HCT116 (cell line): Measurements from ENCODE around the gene OPRL1. TPM values are rescaled to one million over a fixed set of nuclear protein-coding genes. Genes with fewer than 3 reads are reported as not detected.

Source experiments
- ATAC-seq: fragments of 200-7000 bp; cut with Tn5 transposase; 2 replicates; pipeline ENCODE4 v1.9.1; 2020; ENCODE audit warnings: mild to moderate bottlenecking, moderate library complexity
- BruUV-seq: library from RNA; stranded (reverse); fragments of 400-500 nt; replicated peaks from 2 replicates; lab custom pipeline; 2021; lab: Mats Ljungman, UMichigan
- CTCF ChIA-PET: fragments of 300-600 bp; sonication (Branson Sonifier 250); formaldehyde crosslinking; loops from one replicate; lab custom pipeline; 2021; ENCODE audit warnings: antibody characterized with exemption; lab: Charles Lee
- POLR2A ChIA-PET: fragments of 300-600, 350-600 bp; sonication (Branson Sonifier 250); formaldehyde crosslinking; loops from one replicate; lab custom pipeline; 2021; ENCODE audit warnings: antibody characterized with exemption; lab: Charles Lee
- RAD21 ChIA-PET, 2 experiments: fragments of 300-600 bp; sonication (Branson Sonifier 250); formaldehyde crosslinking; loops; one replicate each; lab custom pipeline; 2023; ENCODE audit warnings: low total read pairs in 2 of 2; ENCODE audit not compliant: uncharacterized antibody in 2 of 2, unreplicated experiment in 2 of 2, low non-redundant PET in 1 of 2; lab: Charles Lee
- DNase-seq: peaks from one replicate; pipeline ENCODE4 v3.0.0-alpha.2; 2010; ENCODE audit warnings: low read depth, low spot score
- H2AFZ ChIP-seq: fragments of 200-600 bp; shearing (Covaris generic), sonication (generic); 2 replicates; pipeline ENCODE4 v1.6.1; 2017; ENCODE audit warnings: low read depth, mixed run types, mixed read lengths, antibody characterized with exemption, low read length; ENCODE audit not compliant: poor library complexity, severe bottlenecking
- H3K27ac ChIP-seq: 2 replicates; pipeline ENCODE4 v1.5.1; 2012; ENCODE audit warnings: low read depth, low read length
- H3K27me3 ChIP-seq: fragments of 200-600 bp; sonication (generic); 2 replicates; pipeline ENCODE4 v1.6.1; 2016; ENCODE audit warnings: mixed run types, low read length, mixed read lengths; ENCODE audit not compliant: insufficient read depth
- H3K36me3 ChIP-seq, 2 experiments: fragments of 200-500 bp in 1 of 2; fragments of 200-600 bp in 1 of 2; sonication (Bioruptor generic) in 1 of 2; sonication (generic) in 1 of 2; 2 replicates each; pipeline versions ENCODE4 v1.5.1 to v1.6.1; 2014 to 2016; ENCODE audit warnings: low read length in 2 of 2, inconsistent platforms in 1 of 2, mixed read lengths in 1 of 2, mixed run types in 1 of 2; ENCODE audit not compliant: insufficient read depth in 2 of 2, control insufficient read depth in 1 of 2
- H3K4me1 ChIP-seq, 2 experiments: fragments of 200-600 bp in 1 of 2; sonication (generic) in 1 of 2; 2 replicates each; pipeline versions ENCODE4 v1.5.1 to v1.6.1; 2012 to 2017; ENCODE audit warnings: low read length in 2 of 2, inconsistent platforms in 1 of 2, mild to moderate bottlenecking in 1 of 2, mixed read lengths in 1 of 2, mixed run types in 1 of 2, moderate library complexity in 1 of 2; ENCODE audit not compliant: insufficient read depth in 2 of 2, control insufficient read depth in 1 of 2
- H3K4me2 ChIP-seq: fragments of 200-600 bp; sonication (generic); 2 replicates; pipeline ENCODE4 v1.6.1; 2017; ENCODE audit warnings: mixed run types, low read length, mixed read lengths
- H3K4me3 ChIP-seq, 2 experiments: fragments of 200-600 bp in 1 of 2; sonication (generic) in 1 of 2; replicated peaks in 1 of 2; 2 replicates each; pipeline ENCODE4 v1.5.1; 2011 to 2016; ENCODE audit warnings: low read length in 2 of 2, control low read depth in 1 of 2, low read depth in 1 of 2, mild to moderate bottlenecking in 1 of 2, mixed read lengths in 1 of 2, mixed run types in 1 of 2
- H3K79me2 ChIP-seq: fragments of 200-600 bp; sonication (generic); 2 replicates; pipeline ENCODE4 v1.6.1; 2017; ENCODE audit warnings: mild to moderate bottlenecking, mixed run types, low read length, moderate library complexity, mixed read lengths; ENCODE audit not compliant: insufficient read depth
- H3K9ac ChIP-seq: fragments of 200-600 bp; sonication (generic); 2 replicates; pipeline ENCODE4 v1.6.1; 2016; ENCODE audit warnings: low read length, mixed read lengths
- H3K9me2 ChIP-seq: fragments of 200-600 bp; sonication (generic), shearing (Covaris generic); 2 replicates; pipeline ENCODE4 v1.6.1; 2017; ENCODE audit warnings: mixed run types, mild to moderate bottlenecking, moderate library complexity; ENCODE audit not compliant: insufficient read depth
- H3K9me3 ChIP-seq, 2 experiments: fragments of 200-500 bp in 1 of 2; fragments of 200-600 bp in 1 of 2; sonication (Bioruptor generic) in 1 of 2; sonication (generic) in 1 of 2; 2 replicates each; pipeline ENCODE4 v1.6.1; 2014 to 2017; ENCODE audit warnings: low read length in 2 of 2, mixed read lengths in 2 of 2, inconsistent platforms in 1 of 2, low read depth in 1 of 2, mild to moderate bottlenecking in 1 of 2, mixed run types in 1 of 2, moderate library complexity in 1 of 2; ENCODE audit not compliant: control insufficient read depth in 1 of 2, insufficient read depth in 1 of 2
- H4K20me1 ChIP-seq: fragments of 200-600 bp; sonication (generic), shearing (Covaris generic); 2 replicates; pipeline ENCODE4 v1.6.1; 2017; ENCODE audit warnings: mixed run types, mild to moderate bottlenecking, moderate library complexity; ENCODE audit not compliant: insufficient read depth
- ATF3 ChIP-seq: IDR thresholded peaks from 2 replicates; pipeline ENCODE4 v1.6.1; 2012
- EGR1 ChIP-seq: IDR thresholded peaks from 2 replicates; pipeline ENCODE4 v1.6.1; 2012; ENCODE audit warnings: low read depth
- ELF1 ChIP-seq: IDR thresholded peaks from 2 replicates; pipeline ENCODE4 v1.6.1; 2012; ENCODE audit warnings: low read depth, borderline replicate concordance
- EZH2phosphoT487 ChIP-seq: fragments of 200-600 bp; IDR thresholded peaks from 2 replicates; pipeline ENCODE4 v1.6.1; 2018; ENCODE audit warnings: antibody characterized with exemption, borderline replicate concordance
- JUND ChIP-seq: IDR thresholded peaks from 2 replicates; pipeline ENCODE4 v1.6.1; 2012
- POLR2A ChIP-seq: IDR thresholded peaks from 2 replicates; pipeline ENCODE4 v1.7.0; 2011; ENCODE audit warnings: borderline replicate concordance; ENCODE audit not compliant: insufficient read depth, insufficient read length; ENCODE audit errors: extremely low read depth
- POLR2AphosphoS5 ChIP-seq: IDR thresholded peaks from 2 replicates; pipeline ENCODE4 v1.6.1; 2011; ENCODE audit warnings: mild to moderate bottlenecking, low read depth, low read length, moderate library complexity
- RAD21 ChIP-seq: IDR thresholded peaks from 2 replicates; pipeline ENCODE4 v1.6.1; 2012; ENCODE audit warnings: low read depth, mild to moderate bottlenecking
- SIN3A ChIP-seq: IDR thresholded peaks from 2 replicates; pipeline ENCODE4 v1.6.1; 2012; ENCODE audit warnings: low read depth
- SP1 ChIP-seq: IDR thresholded peaks from 2 replicates; pipeline ENCODE4 v1.6.1; 2012; ENCODE audit warnings: low read depth
- SRF ChIP-seq: IDR thresholded peaks from 2 replicates; pipeline ENCODE4 v1.6.1; 2012; ENCODE audit warnings: low read depth
- TCF7L2 ChIP-seq: IDR thresholded peaks from 2 replicates; pipeline ENCODE4 v1.7.0; 2011; ENCODE audit warnings: borderline replicate concordance, inconsistent platforms; ENCODE audit not compliant: insufficient read depth, insufficient read length; ENCODE audit errors: extremely low read depth
- YY1 ChIP-seq: IDR thresholded peaks from 2 replicates; pipeline ENCODE4 v1.6.1; 2011; ENCODE audit warnings: low read length, low read depth, moderate library complexity, mild to moderate bottlenecking; ENCODE audit not compliant: insufficient replicate concordance; ENCODE audit errors: extremely low read depth
- ZFX ChIP-seq: fragments of 450-650 bp; IDR thresholded peaks from 2 replicates; pipeline ENCODE4 v1.6.1; 2017
- ZNF274 ChIP-seq: fragments of 200-500 bp; sonication (Bioruptor generic); IDR thresholded peaks from 2 replicates; pipeline ENCODE4 v1.6.1; 2014; ENCODE audit warnings: mild to moderate bottlenecking, low read depth, low read length, inconsistent platforms
- intact Hi-C: fragments of 100-400 bp; cut with micrococcal nuclease; formaldehyde crosslinking; loops from 2 replicates; pipeline ENCODE4 v1.10.0; 2022
- total RNA-seq: library from RNA; stranded (reverse); gene quantifications from one replicate; pipeline ENCODE4 v1.2.1, GENCODE V29; 2021; ENCODE audit not compliant: unreplicated experiment
- TF ChIP-seq, protein P1 (sequence below): IDR thresholded peaks from 2 replicates; pipeline ENCODE4 v1.6.1; 2012

The OPRL1 gene
- total RNA-seq, 1 experiment from 2014 or later, result 1.6 TPM

- no peak for DNase-seq
- POLR2A ChIA-PET, result no interaction called here
- TF ChIP-seq SRF, result no peak
- no peak for TF ChIP-seq SP1
- no peak for TF ChIP-seq SIN3A
- no peak for TF ChIP-seq POLR2A
- no peak for TF ChIP-seq EZH2phosphoT487
- TF ChIP-seq TCF7L2, result no peak
- no peak for TF ChIP-seq POLR2AphosphoS5
- no peak for TF ChIP-seq RAD21
- TF ChIP-seq ZFX, result no peak
- no peak for TF ChIP-seq EGR1
- TF ChIP-seq ATF3, result no peak
- no peak for TF ChIP-seq JUND
- TF ChIP-seq, protein P1, sequence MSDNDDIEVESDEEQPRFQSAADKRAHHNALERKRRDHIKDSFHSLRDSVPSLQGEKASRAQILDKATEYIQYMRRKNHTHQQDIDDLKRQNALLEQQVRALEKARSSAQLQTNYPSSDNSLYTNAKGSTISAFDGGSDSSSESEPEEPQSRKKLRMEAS, result no peak
- TF ChIP-seq ZNF274, result no peak
- TF ChIP-seq ELF1, result no peak
- TF ChIP-seq YY1, result no peak
- TF ChIP-seq, all 23 proteins: peak for 0
- ATAC-seq, result no peak
- H3K4me1 ChIP-seq, result no peaks in the 10 kb centered on the region
- intact Hi-C loops, result no loop called here
- H3K4me2 ChIP-seq, result no peak overlapping the region
- no TSS peak for BruUV-seq
- no peaks in the 10 kb centered on the region for H3K79me2 ChIP-seq
- H3K27ac ChIP-seq, result no peak overlapping the region
- CTCF ChIA-PET, result no interaction called here
- no peaks in the 10 kb centered on the region for H4K20me1 ChIP-seq
- no peak overlapping the region for H3K4me3 ChIP-seq
- H3K9me2 ChIP-seq, result no peaks in the 10 kb centered on the region
- no peaks in the 10 kb centered on the region for H3K9me3 ChIP-seq
- H2AFZ ChIP-seq, result no peak overlapping the region
- RAD21 ChIA-PET, result no interaction called here
- H3K36me3 ChIP-seq, result no peaks in the 10 kb centered on the region
- H3K27me3 ChIP-seq, result no peaks in the 10 kb centered on the region
- H3K9ac ChIP-seq, result no peak overlapping the region
Observed at GRCh38 chr20:64112691-64113443, 33.0 kb downstream of the OPRL1 start.
